H1 (cell line): ENCODE data around the gene IL6R. TPM values are rescaled to one million over a fixed set of nuclear protein-coding genes. Genes with fewer than 3 reads are reported as not detected.

Source experiments
- BCL11A ChIP-seq, 2 experiments: IDR thresholded peaks; one replicate each; pipeline ENCODE4 v1.6.1; 2011; ENCODE audit warnings: low read depth in 2 of 2, low read length in 2 of 2, mild to moderate bottlenecking in 2 of 2
- CTBP2 ChIP-seq: IDR thresholded peaks from 2 replicates; pipeline ENCODE4 v1.7.0; 2011; ENCODE audit warnings: borderline replicate concordance, mild to moderate bottlenecking, moderate library complexity, mixed read lengths, low read length; ENCODE audit not compliant: insufficient read depth, insufficient read length
- KDM4A ChIP-seq: IDR thresholded peaks from one replicate; pipeline ENCODE4 v1.7.1; 2012; ENCODE audit warnings: low read depth, mild to moderate bottlenecking, moderate library complexity, low read length, inconsistent platforms; ENCODE audit not compliant: severe bottlenecking
- RAD21 ChIP-seq, 2 experiments: IDR thresholded peaks in 1 of 2; conservative IDR thresholded peaks in 1 of 2; 2 replicates each; pipeline ENCODE4 v1.6.1; 2011; ENCODE audit warnings: low read depth in 2 of 2, low read length in 2 of 2, improper control_type of control experiment in 1 of 2, inconsistent platforms in 1 of 2, mild to moderate bottlenecking in 1 of 2, moderate library complexity in 1 of 2
- RFX5 ChIP-seq: IDR thresholded peaks from 2 replicates; pipeline ENCODE4 v1.6.1; 2011; ENCODE audit warnings: low read depth, low read length, improper control_type of control experiment, borderline replicate concordance
- TCF12 ChIP-seq: IDR thresholded peaks from 2 replicates; pipeline ENCODE4 v1.6.1; 2011; ENCODE audit warnings: low read depth, mild to moderate bottlenecking, low read length
- polyA plus RNA-seq, 7 experiments: library from polyadenylated mRNA; depleted of rRNA in 3 of 7; stranded (reverse) in 5 of 7; unstranded in 2 of 7; fragments of >200 nt in 5 of 7; fragments of 200-250 nt in 2 of 7; gene quantifications; 1 replicate in 5 of 7; 2 replicates in 1 of 7; 4 replicates in 1 of 7; pipeline versions ENCODE4 v1.2.1 to v1.2.3, GENCODE V29; 2011 to 2013; ENCODE audit warnings: missing spikeins in 2 of 7, mixed read lengths in 2 of 7
- total RNA-seq: library from RNA; stranded (reverse); fragmentation: NEBNext Ultra II Directional; extraction: Animal tissue kit (Norgen Biotek cat#: 25700); gene quantifications from 2 replicates; pipeline ENCODE4 v1.2.1, GENCODE V29; 2021
- TF ChIP-seq, protein P1 (sequence below): fragments of 300-600 bp; sonication (generic); IDR thresholded peaks from 2 replicates; pipeline ENCODE4 v1.7.1; 2012; ENCODE audit warnings: low read length, moderate library complexity, mild to moderate bottlenecking, inconsistent platforms; ENCODE audit not compliant: insufficient replicate concordance
- TF ChIP-seq, protein P2 (sequence below): IDR thresholded peaks from 2 replicates; pipeline ENCODE4 v1.6.1; 2011; ENCODE audit warnings: low read length, improper control_type of control experiment

IL6R gene
- total and polyA plus RNA-seq, 2 of the 8 experiments (the other 6 are each of a cell fraction or from before 2014, with no cell fraction given) = 2.3 to 3.0 TPM

DNA sequence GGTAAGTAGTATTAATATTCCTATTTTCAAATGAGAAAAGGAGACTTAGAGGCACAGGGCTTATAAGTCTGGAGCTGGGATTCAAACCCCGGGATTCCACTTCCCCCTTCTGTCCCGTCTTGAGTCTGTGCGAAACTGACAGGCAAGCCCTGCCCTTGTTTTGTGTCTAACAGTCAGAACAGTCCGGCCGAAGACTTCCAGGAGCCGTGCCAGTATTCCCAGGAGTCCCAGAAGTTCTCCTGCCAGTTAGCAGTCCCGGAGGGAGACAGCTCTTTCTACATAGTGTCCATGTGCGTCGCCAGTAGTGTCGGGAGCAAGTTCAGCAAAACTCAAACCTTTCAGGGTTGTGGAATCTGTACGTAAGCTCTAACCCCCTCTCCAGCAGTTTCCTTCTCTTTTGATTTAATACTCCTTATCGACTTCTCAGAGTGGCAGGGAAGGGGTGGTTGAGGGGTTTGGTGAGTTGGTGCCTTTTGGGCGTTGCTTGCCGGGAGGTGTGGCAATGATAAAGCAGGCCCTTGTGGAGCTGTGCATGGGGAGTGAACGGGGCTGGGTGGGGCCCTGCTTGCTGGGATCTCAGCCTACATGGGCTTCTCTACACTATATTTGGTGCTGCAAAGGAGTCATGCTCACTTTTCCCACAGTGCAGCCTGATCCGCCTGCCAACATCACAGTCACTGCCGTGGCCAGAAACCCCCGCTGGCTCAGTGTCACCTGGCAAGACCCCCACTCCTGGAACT lies 29.4 kb downstream of the IL6R start (continued):
- TF ChIP-seq, protein P1, sequence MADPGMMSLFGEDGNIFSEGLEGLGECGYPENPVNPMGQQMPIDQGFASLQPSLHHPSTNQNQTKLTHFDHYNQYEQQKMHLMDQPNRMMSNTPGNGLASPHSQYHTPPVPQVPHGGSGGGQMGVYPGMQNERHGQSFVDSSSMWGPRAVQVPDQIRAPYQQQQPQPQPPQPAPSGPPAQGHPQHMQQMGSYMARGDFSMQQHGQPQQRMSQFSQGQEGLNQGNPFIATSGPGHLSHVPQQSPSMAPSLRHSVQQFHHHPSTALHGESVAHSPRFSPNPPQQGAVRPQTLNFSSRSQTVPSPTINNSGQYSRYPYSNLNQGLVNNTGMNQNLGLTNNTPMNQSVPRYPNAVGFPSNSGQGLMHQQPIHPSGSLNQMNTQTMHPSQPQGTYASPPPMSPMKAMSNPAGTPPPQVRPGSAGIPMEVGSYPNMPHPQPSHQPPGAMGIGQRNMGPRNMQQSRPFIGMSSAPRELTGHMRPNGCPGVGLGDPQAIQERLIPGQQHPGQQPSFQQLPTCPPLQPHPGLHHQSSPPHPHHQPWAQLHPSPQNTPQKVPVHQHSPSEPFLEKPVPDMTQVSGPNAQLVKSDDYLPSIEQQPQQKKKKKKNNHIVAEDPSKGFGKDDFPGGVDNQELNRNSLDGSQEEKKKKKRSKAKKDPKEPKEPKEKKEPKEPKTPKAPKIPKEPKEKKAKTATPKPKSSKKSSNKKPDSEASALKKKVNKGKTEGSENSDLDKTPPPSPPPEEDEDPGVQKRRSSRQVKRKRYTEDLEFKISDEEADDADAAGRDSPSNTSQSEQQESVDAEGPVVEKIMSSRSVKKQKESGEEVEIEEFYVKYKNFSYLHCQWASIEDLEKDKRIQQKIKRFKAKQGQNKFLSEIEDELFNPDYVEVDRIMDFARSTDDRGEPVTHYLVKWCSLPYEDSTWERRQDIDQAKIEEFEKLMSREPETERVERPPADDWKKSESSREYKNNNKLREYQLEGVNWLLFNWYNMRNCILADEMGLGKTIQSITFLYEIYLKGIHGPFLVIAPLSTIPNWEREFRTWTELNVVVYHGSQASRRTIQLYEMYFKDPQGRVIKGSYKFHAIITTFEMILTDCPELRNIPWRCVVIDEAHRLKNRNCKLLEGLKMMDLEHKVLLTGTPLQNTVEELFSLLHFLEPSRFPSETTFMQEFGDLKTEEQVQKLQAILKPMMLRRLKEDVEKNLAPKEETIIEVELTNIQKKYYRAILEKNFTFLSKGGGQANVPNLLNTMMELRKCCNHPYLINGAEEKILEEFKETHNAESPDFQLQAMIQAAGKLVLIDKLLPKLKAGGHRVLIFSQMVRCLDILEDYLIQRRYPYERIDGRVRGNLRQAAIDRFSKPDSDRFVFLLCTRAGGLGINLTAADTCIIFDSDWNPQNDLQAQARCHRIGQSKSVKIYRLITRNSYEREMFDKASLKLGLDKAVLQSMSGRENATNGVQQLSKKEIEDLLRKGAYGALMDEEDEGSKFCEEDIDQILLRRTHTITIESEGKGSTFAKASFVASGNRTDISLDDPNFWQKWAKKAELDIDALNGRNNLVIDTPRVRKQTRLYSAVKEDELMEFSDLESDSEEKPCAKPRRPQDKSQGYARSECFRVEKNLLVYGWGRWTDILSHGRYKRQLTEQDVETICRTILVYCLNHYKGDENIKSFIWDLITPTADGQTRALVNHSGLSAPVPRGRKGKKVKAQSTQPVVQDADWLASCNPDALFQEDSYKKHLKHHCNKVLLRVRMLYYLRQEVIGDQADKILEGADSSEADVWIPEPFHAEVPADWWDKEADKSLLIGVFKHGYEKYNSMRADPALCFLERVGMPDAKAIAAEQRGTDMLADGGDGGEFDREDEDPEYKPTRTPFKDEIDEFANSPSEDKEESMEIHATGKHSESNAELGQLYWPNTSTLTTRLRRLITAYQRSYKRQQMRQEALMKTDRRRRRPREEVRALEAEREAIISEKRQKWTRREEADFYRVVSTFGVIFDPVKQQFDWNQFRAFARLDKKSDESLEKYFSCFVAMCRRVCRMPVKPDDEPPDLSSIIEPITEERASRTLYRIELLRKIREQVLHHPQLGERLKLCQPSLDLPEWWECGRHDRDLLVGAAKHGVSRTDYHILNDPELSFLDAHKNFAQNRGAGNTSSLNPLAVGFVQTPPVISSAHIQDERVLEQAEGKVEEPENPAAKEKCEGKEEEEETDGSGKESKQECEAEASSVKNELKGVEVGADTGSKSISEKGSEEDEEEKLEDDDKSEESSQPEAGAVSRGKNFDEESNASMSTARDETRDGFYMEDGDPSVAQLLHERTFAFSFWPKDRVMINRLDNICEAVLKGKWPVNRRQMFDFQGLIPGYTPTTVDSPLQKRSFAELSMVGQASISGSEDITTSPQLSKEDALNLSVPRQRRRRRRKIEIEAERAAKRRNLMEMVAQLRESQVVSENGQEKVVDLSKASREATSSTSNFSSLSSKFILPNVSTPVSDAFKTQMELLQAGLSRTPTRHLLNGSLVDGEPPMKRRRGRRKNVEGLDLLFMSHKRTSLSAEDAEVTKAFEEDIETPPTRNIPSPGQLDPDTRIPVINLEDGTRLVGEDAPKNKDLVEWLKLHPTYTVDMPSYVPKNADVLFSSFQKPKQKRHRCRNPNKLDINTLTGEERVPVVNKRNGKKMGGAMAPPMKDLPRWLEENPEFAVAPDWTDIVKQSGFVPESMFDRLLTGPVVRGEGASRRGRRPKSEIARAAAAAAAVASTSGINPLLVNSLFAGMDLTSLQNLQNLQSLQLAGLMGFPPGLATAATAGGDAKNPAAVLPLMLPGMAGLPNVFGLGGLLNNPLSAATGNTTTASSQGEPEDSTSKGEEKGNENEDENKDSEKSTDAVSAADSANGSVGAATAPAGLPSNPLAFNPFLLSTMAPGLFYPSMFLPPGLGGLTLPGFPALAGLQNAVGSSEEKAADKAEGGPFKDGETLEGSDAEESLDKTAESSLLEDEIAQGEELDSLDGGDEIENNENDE = no peak
- no peak for TF ChIP-seq BCL11A (IDR thresholded peaks at IDR 0.05; ENCODE audit: low read depth in 2 of 2, low read length in 2 of 2)
- no peak for TF ChIP-seq RAD21 (IDR thresholded peaks at IDR 0.05 in 1 of 2, conservative IDR thresholded peaks at IDR 0.05 in 1 of 2; ENCODE audit: low read depth in 2 of 2, low read length in 2 of 2)
- TF ChIP-seq, protein P2, sequence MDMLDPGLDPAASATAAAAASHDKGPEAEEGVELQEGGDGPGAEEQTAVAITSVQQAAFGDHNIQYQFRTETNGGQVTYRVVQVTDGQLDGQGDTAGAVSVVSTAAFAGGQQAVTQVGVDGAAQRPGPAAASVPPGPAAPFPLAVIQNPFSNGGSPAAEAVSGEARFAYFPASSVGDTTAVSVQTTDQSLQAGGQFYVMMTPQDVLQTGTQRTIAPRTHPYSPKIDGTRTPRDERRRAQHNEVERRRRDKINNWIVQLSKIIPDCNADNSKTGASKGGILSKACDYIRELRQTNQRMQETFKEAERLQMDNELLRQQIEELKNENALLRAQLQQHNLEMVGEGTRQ = no peak
- no peak for TF ChIP-seq RFX5
- no peak for TF ChIP-seq TCF12
- no peak for TF ChIP-seq KDM4A
- no peak for TF ChIP-seq CTBP2
